ENCODE data around the gene SPINT1.

- TF ChIP-seq POLR2A (IDR thresholded peaks at IDR 0.05) (no peak), CTCF (IDR thresholded peaks at IDR 0.05) (no peak), EP300 (IDR thresholded peaks at IDR 0.05) (no peak)
These were observed 24.8 kb upstream of the SPINT1 start for GRCh38 chr15:40819048-40819447.

Data from stomach (tissue), 4 donors.